22Rv1 (cell line): ENCODE measurements around the gene SERTAD4.

ENCODE experiments used
- H3K27ac ChIP-seq: fragments of 450-650 bp; 2 replicates; pipeline ENCODE4 v1.5.1; 2017
- ZFX ChIP-seq: fragments of 450-650 bp; IDR thresholded peaks from 2 replicates; pipeline ENCODE4 v1.6.1; 2017; ENCODE audit warnings: antibody characterized with exemption, borderline replicate concordance
- TF ChIP-seq, protein P1 (sequence below): fragments of 450-650 bp; IDR thresholded peaks from 2 replicates; pipeline ENCODE4 v1.5.1; 2017; ENCODE audit warnings: mild to moderate bottlenecking

The SERTAD4 gene

DNA sequence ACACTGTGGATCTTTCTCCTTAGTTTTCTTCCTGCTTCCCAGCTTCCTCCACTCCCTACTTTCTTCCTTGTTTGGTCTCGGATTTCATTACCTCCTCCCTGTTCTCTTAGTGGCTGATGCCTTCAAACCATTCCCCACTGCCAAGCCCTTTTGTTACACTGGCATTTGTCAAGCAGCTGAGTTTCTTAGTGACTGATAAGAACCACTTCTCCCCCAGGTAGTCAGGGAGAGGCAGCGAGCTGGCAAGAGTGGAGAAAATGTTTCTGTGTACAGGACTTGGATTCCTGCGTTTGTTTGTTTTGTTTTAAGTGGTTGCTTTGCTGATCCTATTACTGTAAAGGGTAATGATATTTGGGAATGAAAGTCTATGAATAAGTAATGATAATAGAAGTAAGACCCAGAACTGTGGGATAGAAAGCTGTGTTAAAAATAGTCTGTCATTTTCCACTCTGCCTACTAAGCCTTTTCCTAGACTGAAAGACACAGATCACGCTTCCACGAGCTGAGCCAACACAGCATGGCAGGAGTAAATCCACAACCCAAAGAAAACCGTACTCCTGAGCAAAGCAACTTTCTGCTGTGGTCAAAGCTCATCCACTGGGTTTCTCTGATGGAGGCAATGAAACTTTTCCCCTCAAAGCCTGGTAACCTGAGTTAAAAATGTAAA, 10.1 kb upstream of the SERTAD4 start:
- no peak for TF ChIP-seq ZFX
- TF ChIP-seq, protein P1, sequence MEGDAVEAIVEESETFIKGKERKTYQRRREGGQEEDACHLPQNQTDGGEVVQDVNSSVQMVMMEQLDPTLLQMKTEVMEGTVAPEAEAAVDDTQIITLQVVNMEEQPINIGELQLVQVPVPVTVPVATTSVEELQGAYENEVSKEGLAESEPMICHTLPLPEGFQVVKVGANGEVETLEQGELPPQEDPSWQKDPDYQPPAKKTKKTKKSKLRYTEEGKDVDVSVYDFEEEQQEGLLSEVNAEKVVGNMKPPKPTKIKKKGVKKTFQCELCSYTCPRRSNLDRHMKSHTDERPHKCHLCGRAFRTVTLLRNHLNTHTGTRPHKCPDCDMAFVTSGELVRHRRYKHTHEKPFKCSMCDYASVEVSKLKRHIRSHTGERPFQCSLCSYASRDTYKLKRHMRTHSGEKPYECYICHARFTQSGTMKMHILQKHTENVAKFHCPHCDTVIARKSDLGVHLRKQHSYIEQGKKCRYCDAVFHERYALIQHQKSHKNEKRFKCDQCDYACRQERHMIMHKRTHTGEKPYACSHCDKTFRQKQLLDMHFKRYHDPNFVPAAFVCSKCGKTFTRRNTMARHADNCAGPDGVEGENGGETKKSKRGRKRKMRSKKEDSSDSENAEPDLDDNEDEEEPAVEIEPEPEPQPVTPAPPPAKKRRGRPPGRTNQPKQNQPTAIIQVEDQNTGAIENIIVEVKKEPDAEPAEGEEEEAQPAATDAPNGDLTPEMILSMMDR = no peak
- H3K27ac ChIP-seq = no peak overlapping the region

DNA sequence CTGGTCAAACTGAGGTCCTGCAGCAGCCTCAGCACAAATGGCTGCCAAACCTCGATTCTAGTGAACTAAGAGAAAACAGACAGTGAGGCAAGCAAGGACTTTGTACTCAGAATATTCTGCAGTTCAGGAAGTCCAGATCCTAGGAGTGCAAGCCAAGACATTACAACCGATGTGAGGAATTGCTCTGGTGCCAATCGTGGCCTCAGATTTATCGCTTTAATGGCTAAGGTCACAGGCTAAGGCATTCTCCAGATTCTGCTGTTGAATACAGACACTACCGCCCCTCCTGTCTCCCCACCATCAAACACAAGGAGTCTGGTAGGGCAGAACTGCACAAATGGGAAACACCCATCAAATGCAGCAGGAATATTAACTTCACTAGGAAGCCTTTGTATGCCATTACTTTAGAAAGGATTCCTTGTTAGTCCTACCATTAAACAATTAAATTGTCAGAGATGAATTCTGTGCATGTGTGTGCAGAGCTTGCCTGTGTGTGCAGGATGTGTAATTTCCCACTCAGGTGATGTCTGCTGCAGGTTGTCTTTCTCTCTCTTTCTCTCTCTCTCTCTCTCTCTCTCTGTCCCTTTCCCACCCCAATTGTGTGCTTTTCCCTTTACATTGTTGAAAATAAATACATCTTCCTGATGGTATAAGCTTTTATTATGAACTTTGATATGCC, 9.2 kb upstream of the SERTAD4 start:
- TF ChIP-seq, protein P1 = no peak
- TF ChIP-seq ZFX = no peak
- no peak overlapping the region for H3K27ac ChIP-seq

DNA sequence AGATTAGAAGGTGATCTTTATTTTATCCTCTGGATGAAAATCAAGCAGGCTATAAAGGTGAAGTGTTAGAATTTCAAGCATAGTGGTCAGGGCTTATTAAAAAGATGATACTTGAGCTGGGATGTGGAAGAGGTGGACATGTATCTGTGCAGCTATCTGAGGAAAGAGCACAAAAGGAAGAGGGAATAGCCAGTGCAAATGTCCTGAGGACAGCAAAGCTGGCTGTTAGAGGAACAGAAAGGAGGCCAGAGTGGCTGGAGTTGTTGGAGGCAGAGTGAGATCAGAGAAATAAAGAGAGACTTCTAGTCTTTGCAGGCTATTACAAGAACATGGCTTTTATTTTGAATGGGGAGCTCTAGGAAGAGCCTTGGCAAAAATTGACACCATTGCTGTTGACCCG, 4.4 kb upstream of the SERTAD4 start:
- no peak overlapping the region for H3K27ac ChIP-seq
- TF ChIP-seq ZFX = no peak
- TF ChIP-seq, protein P1 = no peak

DNA sequence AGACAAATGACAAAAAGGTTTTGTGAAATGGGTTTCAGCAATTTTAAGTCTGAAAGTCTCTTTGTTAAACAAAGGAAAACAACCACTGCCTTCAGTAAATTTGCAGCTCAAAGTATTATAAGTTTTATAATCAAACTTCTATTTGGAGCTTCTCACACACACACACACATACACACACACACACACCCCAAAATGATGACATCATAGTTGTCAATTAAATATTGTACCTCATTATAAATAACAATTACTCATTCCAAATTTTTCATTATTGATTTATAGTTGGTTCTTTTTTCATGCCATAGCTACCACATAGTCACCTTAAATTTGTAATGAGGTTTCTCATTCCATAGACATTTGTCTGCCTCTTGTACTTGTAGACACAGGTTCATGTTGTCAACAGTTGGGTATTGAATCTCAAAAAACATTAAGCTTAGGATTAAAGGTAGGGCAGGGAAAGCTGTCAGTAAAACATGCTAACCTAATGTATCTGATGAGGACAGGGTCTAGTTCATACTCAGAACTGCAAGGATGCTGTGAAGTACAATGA, 2.4 kb upstream of the SERTAD4 start:
- H3K27ac ChIP-seq = no peak overlapping the region

DNA sequence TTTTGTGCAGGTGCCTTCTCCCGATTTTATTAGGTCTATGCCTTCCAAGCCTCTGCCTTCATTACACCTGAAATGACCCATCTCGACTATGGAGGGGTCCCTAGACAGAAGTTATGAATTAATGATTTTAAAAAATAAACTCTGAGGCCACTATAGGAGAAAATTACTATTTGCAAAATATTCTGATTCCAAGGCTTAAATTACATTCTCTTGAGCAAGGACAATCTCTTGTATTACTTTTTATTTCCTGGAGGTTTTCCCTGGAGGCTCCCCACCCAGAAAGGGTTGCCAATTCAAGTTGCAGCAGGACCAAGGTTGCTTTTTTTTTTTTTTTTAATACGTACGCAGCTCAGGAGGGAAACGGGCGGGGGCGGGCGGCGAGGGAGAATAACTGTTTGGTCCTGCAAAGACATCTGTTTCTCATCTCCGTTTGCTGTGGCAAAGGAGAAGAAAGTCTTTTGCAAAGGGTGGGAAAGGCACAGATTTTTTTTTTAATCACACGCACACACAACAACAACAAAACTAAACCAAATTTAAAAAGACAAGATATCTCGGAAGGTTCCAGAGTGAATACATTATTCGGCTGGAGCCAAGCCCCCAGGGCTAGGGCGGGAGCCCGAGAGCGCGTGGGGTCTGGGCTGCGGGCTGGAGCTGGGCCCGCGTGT, 618 bp upstream of the SERTAD4 start:
- TF ChIP-seq, protein P1 = no peak
- no peak for TF ChIP-seq ZFX
- no peak overlapping the region for H3K27ac ChIP-seq

More for the DNA sequence above, 2.4 kb upstream of the SERTAD4 start:
- TF ChIP-seq ZFX = no peak

DNA sequence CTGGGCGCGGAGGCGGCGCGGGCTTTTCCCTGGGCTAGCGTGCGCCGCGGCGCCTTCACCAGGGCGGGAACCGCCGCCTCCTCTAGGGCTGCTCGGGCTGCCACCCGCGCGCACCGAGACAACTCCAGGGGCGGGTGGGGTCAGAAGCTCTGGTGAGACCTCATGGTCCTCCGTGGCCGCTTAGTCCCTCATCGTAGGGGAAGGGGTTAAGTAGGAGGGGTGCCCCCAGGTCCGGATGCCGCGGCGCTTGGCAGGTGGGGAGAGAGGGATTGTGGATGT, 559 bp downstream of the SERTAD4 start:
- TF ChIP-seq, protein P1 = no peak
- TF ChIP-seq ZFX = no peak
- no peak overlapping the region for H3K27ac ChIP-seq

DNA sequence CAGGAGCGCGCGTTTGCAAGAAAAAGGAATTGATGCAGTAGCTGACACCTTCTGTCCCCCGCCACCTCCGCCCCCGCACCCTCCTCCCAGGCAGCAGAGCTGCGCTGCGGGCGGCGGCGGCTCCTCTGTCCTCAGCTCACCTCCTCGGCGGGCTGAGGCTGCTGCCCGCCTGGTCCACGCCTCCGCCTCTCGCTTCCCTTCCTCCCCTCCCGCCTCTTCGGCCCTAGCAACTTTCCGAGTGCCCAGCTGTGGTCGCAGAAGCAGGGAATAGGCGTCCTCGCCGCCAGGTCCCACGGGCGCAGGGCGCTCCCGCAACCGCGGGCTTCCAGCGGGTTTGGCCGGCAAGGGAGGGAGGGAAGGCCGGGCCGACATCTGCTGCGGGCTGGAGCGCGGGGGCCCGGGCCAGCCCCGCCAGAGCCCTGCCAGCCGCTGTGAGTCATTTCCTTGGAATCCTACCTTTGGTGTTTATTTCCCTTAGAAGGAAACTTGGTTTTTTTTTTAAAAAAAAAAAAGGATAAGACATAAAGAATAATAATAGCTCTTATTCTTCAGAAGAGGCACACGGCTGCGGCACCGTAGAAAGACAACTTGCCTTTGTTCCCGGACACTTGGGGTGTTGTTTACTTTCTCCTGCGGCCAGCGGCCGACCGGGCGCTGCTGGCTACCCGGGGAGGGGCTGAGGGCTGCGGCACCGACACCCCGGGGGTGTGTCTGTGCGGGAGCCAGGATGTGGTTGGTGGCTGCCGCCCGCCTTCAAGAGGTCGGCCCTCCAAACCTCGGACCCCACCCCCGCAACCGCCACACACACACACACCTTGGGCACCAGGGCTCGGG, 1.1 kb downstream of the SERTAD4 start:
- H3K27ac ChIP-seq = no peak overlapping the region

More for the DNA sequence above, 1.1 kb downstream of the SERTAD4 start:
- no peak for TF ChIP-seq ZFX
- TF ChIP-seq, protein P1 = no peak
